Upper lobe of right lung (tissue), 1 donor: ENCODE data around the gene PCLO. TPM values are rescaled to one million over a fixed set of nuclear protein-coding genes. Genes with fewer than 3 reads are reported as not detected.

Source experiments
- ATAC-seq: fragments of 200-7000 bp; cut with Tn5 transposase; one replicate; pipeline ENCODE4 v1.9.1; 2020; ENCODE audit warnings: mild to moderate bottlenecking, moderate library complexity
- DNase-seq: peaks from one replicate; pipeline ENCODE4 v3.0.0-alpha.2; 2020
- H3K27ac ChIP-seq: fragments of 200-600 bp; one replicate; pipeline ENCODE4 v1.8.0; 2022
- H3K27me3 ChIP-seq: fragments of 200-600 bp; one replicate; pipeline ENCODE4 v1.8.0; 2022; ENCODE audit warnings: mild to moderate bottlenecking
- H3K36me3 ChIP-seq: fragments of 200-600 bp; one replicate; pipeline ENCODE4 v1.8.0; 2022
- H3K4me1 ChIP-seq: fragments of 200-600 bp; one replicate; pipeline ENCODE4 v1.8.0; 2022
- H3K4me3 ChIP-seq: fragments of 200-600 bp; one replicate; pipeline ENCODE4 v1.8.0; 2022; ENCODE audit warnings: mild to moderate bottlenecking
- H3K9me3 ChIP-seq: fragments of 200-600 bp; one replicate; pipeline ENCODE4 v1.8.0; 2022
- CTCF ChIP-seq: fragments of 200-600 bp; IDR thresholded peaks from one replicate; pipeline ENCODE4 v1.8.0; 2022; ENCODE audit warnings: antibody characterized with exemption
- intact Hi-C: fragments of 100-400 bp; cut with DNase I; formaldehyde crosslinking; loops from one replicate; pipeline ENCODE4 v1.11.0; 2022
- total RNA-seq: library from RNA; stranded (reverse); fragmentation: NEBNext Ultra II Directional; extraction: Animal tissue kit (Norgen Biotek cat#: 25700); gene quantifications from one replicate; pipeline ENCODE4 v1.2.1, GENCODE V29; 2021
- donor health status: DM: no; HTN: yes; CAD: no; lungs with severe emphysema.

The PCLO gene
- total RNA-seq, 1 donor from 2014 or later, result 5.3 TPM

DNA sequence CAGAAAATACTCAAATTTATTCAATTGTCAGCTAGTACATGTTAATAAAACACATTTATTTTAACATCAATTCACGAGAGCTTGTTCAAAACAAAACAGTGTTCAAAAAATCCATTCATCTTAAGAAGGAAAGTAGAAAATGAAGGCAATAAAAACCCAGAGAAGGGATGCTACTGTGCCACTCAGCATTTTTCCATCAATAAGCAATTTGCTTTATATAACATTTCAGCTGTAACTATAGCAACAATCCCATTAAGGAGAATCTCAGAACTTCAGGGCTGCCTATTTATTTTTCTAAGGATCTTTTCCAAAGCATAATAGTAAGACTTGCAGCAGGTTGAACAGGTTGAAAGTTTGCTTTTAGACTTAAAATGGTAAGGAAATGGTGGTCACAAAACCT, 190.5 kb downstream of the PCLO start:
- no peak for DNase-seq
- TF ChIP-seq CTCF, result no peak
- intact Hi-C loops, result no loop called here
- Histone ChIP-seq H3K9me3 (no peaks in the 10 kb centered on the region), H3K27ac (no peak overlapping the region), H3K4me3 (no peak overlapping the region), H3K4me1 (no peaks in the 10 kb centered on the region), H3K27me3 (no peaks in the 10 kb centered on the region), H3K36me3 (no peaks in the 10 kb centered on the region)
- no peak for ATAC-seq

DNA sequence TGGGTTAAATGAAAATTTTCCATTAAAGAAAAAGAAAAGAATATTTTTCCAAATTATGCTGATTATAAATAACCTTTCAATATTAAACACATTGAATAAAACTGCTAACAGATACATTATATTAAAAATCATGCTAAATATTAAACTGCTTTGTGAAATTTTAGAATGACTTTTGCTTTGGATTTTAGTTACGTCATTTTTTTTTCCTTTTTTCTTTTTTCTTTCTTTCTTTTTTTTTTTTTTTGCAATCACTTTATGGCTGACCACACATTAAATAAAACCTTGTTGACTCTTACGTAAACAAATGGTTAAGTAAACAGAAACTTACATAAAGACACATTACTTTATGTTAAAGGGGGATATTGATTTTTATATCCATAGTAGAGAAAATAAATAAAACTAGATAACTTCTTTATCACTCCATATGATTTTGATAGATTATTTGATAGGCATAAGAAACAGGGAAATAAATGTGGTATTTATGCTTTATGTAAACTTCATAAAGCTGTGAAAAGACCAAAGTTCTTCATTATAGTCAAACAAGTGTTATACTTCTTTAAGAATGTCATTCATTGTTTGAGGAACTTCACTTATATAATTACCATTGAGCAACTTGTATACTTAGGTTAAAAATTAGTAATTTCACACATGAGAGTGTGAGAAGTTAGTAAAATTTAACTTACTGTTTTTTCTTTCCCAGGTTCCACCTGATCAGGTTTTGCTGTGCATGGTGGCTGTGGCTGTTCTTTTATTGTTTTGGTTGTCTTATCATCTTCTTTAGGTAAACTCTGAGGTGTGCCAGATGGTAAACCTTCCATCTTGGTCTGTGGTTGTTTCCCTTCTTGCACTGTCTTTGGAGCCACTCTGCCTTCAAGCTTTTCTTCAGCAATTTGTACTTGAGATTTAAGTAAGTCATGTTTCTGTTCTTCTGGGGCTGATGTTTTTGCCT, 197.3 kb downstream of the PCLO start:
- Histone ChIP-seq H3K27ac (no peak overlapping the region), H3K4me3 (no peak overlapping the region), H3K27me3 (no peaks in the 10 kb centered on the region), H3K9me3 (no peaks in the 10 kb centered on the region), H3K36me3 (no peaks in the 10 kb centered on the region), H3K4me1 (no peaks in the 10 kb centered on the region)
- DNase-seq (no peak), ATAC-seq (no peak)
- intact Hi-C loops, result no loop called here
- TF ChIP-seq CTCF, result no peak

DNA sequence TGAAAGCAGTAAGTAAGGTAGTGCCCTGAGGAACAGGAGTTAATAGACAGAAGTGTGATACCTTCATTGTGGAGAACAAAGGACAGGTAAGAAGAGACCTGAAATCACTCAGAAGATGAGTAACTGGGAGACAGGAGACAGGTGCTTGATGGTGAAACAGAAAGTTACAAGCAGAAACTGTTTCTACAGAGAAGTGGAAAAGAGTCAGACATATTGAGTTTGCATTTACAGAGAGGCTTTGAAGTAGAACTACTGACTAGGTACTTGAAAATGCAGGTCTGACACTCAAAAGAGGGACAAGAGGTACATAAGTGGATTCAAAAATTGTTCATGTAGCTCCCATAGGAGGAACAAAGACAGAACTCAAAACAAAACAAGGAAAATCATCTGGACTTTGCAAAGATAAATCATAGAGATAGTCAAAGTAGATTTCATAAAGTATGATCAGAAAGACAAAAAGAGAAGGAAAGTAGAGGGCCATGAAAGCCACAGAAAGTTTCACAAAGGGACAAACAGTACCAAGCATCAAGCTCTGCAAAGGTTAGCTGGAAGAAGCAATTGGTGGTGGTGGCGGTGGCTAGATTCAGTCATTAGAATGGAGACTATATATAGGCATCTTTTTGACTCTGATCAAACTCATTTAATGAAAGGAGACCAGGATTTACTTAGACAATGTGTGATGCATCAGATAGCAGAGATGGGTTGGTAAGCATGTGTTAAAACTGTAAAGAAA, 198.4 kb downstream of the PCLO start:
- Histone ChIP-seq H3K9me3 (no peaks in the 10 kb centered on the region), H3K4me3 (no peak overlapping the region), H3K27me3 (no peaks in the 10 kb centered on the region), H3K36me3 (no peaks in the 10 kb centered on the region), H3K27ac (no peak overlapping the region), H3K4me1 (no peaks in the 10 kb centered on the region)
- no peak for TF ChIP-seq CTCF
- DNase-seq (no peak), ATAC-seq (peak; percentile 57)
- intact Hi-C loops, result no loop called here

DNA sequence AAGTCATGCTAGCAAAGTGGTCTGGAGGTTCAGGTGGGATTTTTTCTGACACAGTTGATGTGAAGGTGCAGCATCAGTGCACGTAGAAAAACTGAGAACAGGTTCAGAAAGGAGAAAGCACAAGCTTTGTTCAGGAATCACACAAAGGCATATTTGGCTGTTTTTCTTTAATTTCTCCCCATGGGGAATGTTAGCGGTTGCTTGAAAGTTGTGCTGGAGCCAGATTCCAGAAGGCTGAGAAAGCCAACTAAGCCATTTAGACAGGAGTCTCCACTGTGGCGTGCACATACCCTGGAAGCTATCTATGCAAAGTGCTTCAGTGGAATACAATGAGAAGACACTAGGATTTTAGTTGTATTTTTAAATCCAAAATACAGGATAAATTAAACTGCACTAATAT, 201.4 kb downstream of the PCLO start:
- Histone ChIP-seq H3K36me3 (no peaks in the 10 kb centered on the region), H3K4me1 (no peaks in the 10 kb centered on the region), H3K4me3 (no peak overlapping the region), H3K27ac (no peak overlapping the region), H3K27me3 (no peaks in the 10 kb centered on the region), H3K9me3 (no peaks in the 10 kb centered on the region)
- no peak for ATAC-seq
- no peak for DNase-seq
- intact Hi-C loops, result no loop called here
- no peak for TF ChIP-seq CTCF

DNA sequence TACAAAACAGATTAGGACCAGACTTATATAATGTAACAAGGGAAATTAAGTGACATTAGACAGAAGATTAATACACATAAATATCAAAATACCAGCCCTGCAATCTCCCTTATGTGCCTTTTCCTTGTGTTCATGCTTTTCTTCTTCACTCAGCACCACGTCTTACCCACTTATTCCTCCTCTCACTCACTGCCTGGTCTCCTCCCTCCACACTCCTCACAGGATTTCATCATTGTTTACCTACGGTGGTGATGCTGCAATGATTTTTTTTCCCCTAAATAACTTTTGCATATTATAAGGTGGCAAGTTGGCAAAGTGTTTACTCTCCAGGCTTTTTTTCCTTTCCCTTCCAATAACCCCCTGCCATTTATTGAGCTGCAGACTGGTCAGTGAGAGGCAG, 203.2 kb downstream of the PCLO start:
- no peak for TF ChIP-seq CTCF
- Histone ChIP-seq H3K27me3 (no peaks in the 10 kb centered on the region), H3K9me3 (no peaks in the 10 kb centered on the region), H3K27ac (no peak overlapping the region), H3K4me1 (no peaks in the 10 kb centered on the region), H3K4me3 (no peak overlapping the region), H3K36me3 (no peaks in the 10 kb centered on the region)
- ATAC-seq, result peak; percentile 52
- intact Hi-C loops, result no loop called here
- no peak for DNase-seq
